SH-SY5Y (cell line): Measurements from ENCODE around the gene GAREM1.

ENCODE experiments used
- GATA2 ChIP-seq: IDR thresholded peaks from 2 replicates; pipeline ENCODE4 v1.6.1; 2011; ENCODE audit warnings: mild to moderate bottlenecking, low read depth, low read length
- GATA3 ChIP-seq: IDR thresholded peaks from 2 replicates; pipeline ENCODE4 v1.6.1; 2011; ENCODE audit warnings: low read depth, mild to moderate bottlenecking, low read length, moderate library complexity

- TF ChIP-seq GATA2, result no peak
- TF ChIP-seq GATA3, result no peak
Observed at GRCh38 chr18:32445846-32446245, 24.8 kb downstream of the GAREM1 start.
